Heart left ventricle (tissue), 16 donors: ENCODE data around the gene ZNF267. TPM values are rescaled to one million over a fixed set of nuclear protein-coding genes. Genes with fewer than 3 reads are reported as not detected.
"Not testable (repeated sequence)": the region's sequence is repeated elsewhere in the genome, so short reads cannot be mapped to it uniquely, and the experiment has no call there.

Experiments used
- ATAC-seq, 4 donors: fragments of 200-7000 bp; cut with Tn5 transposase; one replicate each; pipeline ENCODE4 v1.9.1; 2020 to 2022; ENCODE audit warnings: moderate library complexity in 4 of 4, mild to moderate bottlenecking in 3 of 4, moderate number of reproducible peaks in 1 of 4
- DNase-seq, 5 donors: peaks; one replicate each; pipeline ENCODE4 v3.0.0-alpha.2; 2020
- H3K27ac ChIP-seq, 12 donors: fragments of 200-600 bp; sonication (generic) in 4 of 12; one replicate each; pipeline versions ENCODE4 v1.5.0 to v1.8.0; 2016 to 2022; ENCODE audit warnings: mild to moderate bottlenecking in 2 of 12
- H3K27me3 ChIP-seq, 9 donors: fragments of 200-600 bp; sonication (generic) in 2 of 9; one replicate each; pipeline versions ENCODE4 v1.5.1 to v1.8.0; 2016 to 2022; ENCODE audit warnings: mild to moderate bottlenecking in 3 of 9
- H3K36me3 ChIP-seq, 9 donors: fragments of 200-600 bp; sonication (generic) in 2 of 9; one replicate each; pipeline versions ENCODE4 v1.5.0 to v1.8.0; 2018 to 2022; ENCODE audit warnings: mild to moderate bottlenecking in 2 of 9
- H3K4me1 ChIP-seq, 12 donors: fragments of 200-600 bp; sonication (generic) in 4 of 12; one replicate each; pipeline versions ENCODE4 v1.5.0 to v1.8.0; 2016 to 2022; ENCODE audit warnings: mild to moderate bottlenecking in 3 of 12
- H3K4me3 ChIP-seq, 12 donors: fragments of 200-600 bp; sonication (generic) in 4 of 12; one replicate each; pipeline versions ENCODE4 v1.5.0 to v1.8.0; 2017 to 2022; ENCODE audit warnings: mild to moderate bottlenecking in 9 of 12, moderate library complexity in 4 of 12
- H3K9me3 ChIP-seq, 12 donors: fragments of 200-600 bp; sonication (generic) in 4 of 12; one replicate each; pipeline versions ENCODE4 v1.5.0 to v1.8.0; 2016 to 2022; ENCODE audit warnings: mild to moderate bottlenecking in 1 of 12
- CTCF ChIP-seq, 12 donors: fragments of 200-600 bp; sonication (generic) in 4 of 12; IDR thresholded peaks; one replicate each; pipeline versions ENCODE4 v1.5.0 to v1.8.0; 2018 to 2022; ENCODE audit warnings: antibody characterized with exemption in 12 of 12, mild to moderate bottlenecking in 5 of 12
- POLR2A ChIP-seq, 2 donors: fragments of 450-650 bp; IDR thresholded peaks; one replicate each; pipeline ENCODE4 v1.6.1; 2017; ENCODE audit warnings: antibody characterized with exemption in 2 of 2, mild to moderate bottlenecking in 2 of 2, moderate library complexity in 2 of 2
- WGBS, 4 donors: extraction: QIAGEN DNeasy Blood & Tissue Kit in 2 of 4; methylation state at CpG; one replicate each; pipeline versions ENCODE4 v1.1.5 to v1.1.7; 2013 to 2018; 5-methylcytosine and 5-hydroxymethylcytosine counted together
- intact Hi-C, 10 donors: fragments of 100-400 bp; cut with DNase I; formaldehyde crosslinking; loops; one replicate each; pipeline versions ENCODE4 v1.11.1 to v1.14.2; 2022
- polyA plus RNA-seq, 2 donors: library from polyadenylated mRNA; stranded (reverse); fragments of 200-250 nt; gene quantifications; one replicate each; pipeline ENCODE4 v1.2.3, GENCODE V29; 2013
- total RNA-seq, 9 donors: library from RNA; depleted of rRNA in 2 of 9; stranded (reverse); fragments of >200 nt in 2 of 9; fragmentation: NEBNext Ultra II Directional in 3 of 9; extraction: Animal tissue kit (Norgen Biotek cat#: 25700) in 3 of 9; gene quantifications; one replicate each; pipeline versions ENCODE4 v1.1.0 to v1.2.4, GENCODE V29; 2016 to 2023
- donor health status: ischemic (EF 13 %, LVEDD 7.1; RV severe dilation, severe dysfunction).
- donor health status: healthy with polysubstance abuse.
- donor health status: DM: no; HTN: yes; CAD: no.
- donor health status: DM: no; HTN: no; CAD: no.
- donor health status: ischemic (EF 25% LVEDD 6.9; RV normal size, moderate dysfunction).
- donor health status: ischemic (EF 25% LVEDD 5.7; RV mildly dilated, moderate dysfunction).
- donor health status: healthy.
- donor health status: DM: yes; HTN: yes; CAD: no.
- donor health status: ischemic (EF 35%, LVEDD 5.7; RV mildly dilated, moderate dysfunction).
- donor health status: nonischemic (EF 11% LVEDD 7.7; RV severe dilation, severe dysfunction).
- donor health status: DM: yes; HTN: yes; CAD: no.
- donor health status: PGD.
- donor health status: ischemic (EF 29% LVEDD 5.4; RV normal size, mild dysfunction).
- donor health status: nonischemic (EF 23%, LVEDD 6.1; RV moderate dilation, normal function).

Gene ZNF267
- total and polyA plus RNA-seq, 11 donors, result 1.6 to 22.6 (median 5.3) TPM

- H3K27me3 ChIP-seq, result no peaks in the 10 kb centered on the region
- H3K4me1 ChIP-seq, result peaks cover 5 to 69% (median 29%) of the 10 kb centered on the region in 12 donors
- H3K36me3 ChIP-seq, result peaks cover 0 to 60% (median 7%) of the 10 kb centered on the region in 9 donors
- H3K4me3 ChIP-seq, result no peak overlapping the region
- ATAC-seq, result no peak
- TF ChIP-seq CTCF (IDR thresholded peaks at IDR 0.05), result no peak
- TF ChIP-seq POLR2A (IDR thresholded peaks at IDR 0.05), result no peak
- WGBS, 4 donors, result 19 to 33% (median 25%) methylated on average over 1 of the region's 1 CpG
- H3K9me3 ChIP-seq, result no peaks in the 10 kb centered on the region
- intact Hi-C loops, result loop anchor here in 8 of 10 donors (10.0 kb wide), 5 partner anchors 165 to 895 kb away; partner anchors contain the start of genes ARMC5 (in 2 of the 8), RUSF1 (in 2 of the 8) and HSD3B7 (in 1 of the 8)
- DNase-seq, result no peak
- peak overlapping the region in 5 of 12 donors; percentile 6 to 98 (median 12) for H3K27ac ChIP-seq
Observed at GRCh38 chr16:31879937-31880321, 6.3 kb downstream of the ZNF267 start.

GRCh38 chr16:31880322-31880979 is 6.8 kb downstream of the ZNF267 start:
- TF ChIP-seq POLR2A (IDR thresholded peaks at IDR 0.05) (no peak), CTCF (IDR thresholded peaks at IDR 0.05) (no peak)
- peaks cover 0 to 65% (median 12%) of the 10 kb centered on the region in 9 donors for H3K36me3 ChIP-seq
- intact Hi-C loops, result no loop called here
- H3K27ac ChIP-seq, result peak overlapping the region in 5 of 12 donors; percentile 6 to 98 (median 12)
- 22 to 39% (median 31%) methylated on average over 3 of the region's 3 CpGs for WGBS, 4 donors
- ATAC-seq (peak in 3 of 4 donors; percentile 67 to 91 (median 84)), DNase-seq (no peak)
- H3K4me3 ChIP-seq, result no peak overlapping the region
- peaks cover under 1 to 64% (median 24%) of the 10 kb centered on the region in 12 donors for H3K4me1 ChIP-seq
- no peaks in the 10 kb centered on the region for H3K27me3 ChIP-seq
- H3K9me3 ChIP-seq, result no peaks in the 10 kb centered on the region

GRCh38 chr16:31886227-31886626 is 12.6 kb downstream of the ZNF267 start:
- intact Hi-C loops, result no loop called here
- Histone ChIP-seq H3K27me3 (no peaks in the 10 kb centered on the region), H3K36me3 (peaks cover 0 to 88% (median 42%) of the 10 kb centered on the region in 9 donors), H3K4me1 (peaks cover 0 to 27% (median under 1%) of the 10 kb centered on the region in 12 donors), H3K9me3 (peaks cover 0 to 19% (median 0%) of the 10 kb centered on the region in 12 donors), H3K4me3 (no peak overlapping the region), H3K27ac (no peak overlapping the region)
- TF ChIP-seq CTCF (IDR thresholded peaks at IDR 0.05) (no peak), POLR2A (IDR thresholded peaks at IDR 0.05) (no peak)
- no peak for DNase-seq
- ATAC-seq, result no peak
- WGBS, 4 donors, result 93 to 98% (median 96%) methylated on average over 4 of the region's 4 CpGs

GRCh38 chr16:31888735-31889134 is 15.1 kb downstream of the ZNF267 start:
- H3K27ac ChIP-seq, result no peak overlapping the region
- H3K27me3 ChIP-seq, result no peaks in the 10 kb centered on the region
- TF ChIP-seq POLR2A (IDR thresholded peaks at IDR 0.05), result no peak
- TF ChIP-seq CTCF (IDR thresholded peaks at IDR 0.05), result no peak
- DNase-seq (no peak), ATAC-seq (no peak)
- H3K4me1 ChIP-seq, result peaks cover 0 to 23% (median 0%) of the 10 kb centered on the region in 12 donors
- H3K36me3 ChIP-seq, result peaks cover 0 to 94% (median 50%) of the 10 kb centered on the region in 9 donors
- no peak overlapping the region for H3K4me3 ChIP-seq
- intact Hi-C loops, result no loop called here
- peaks cover 0 to 25% (median 0%) of the 10 kb centered on the region in 12 donors for H3K9me3 ChIP-seq

- ATAC-seq, H3K27me3 ChIP-seq, H3K4me3 ChIP-seq, H3K27ac ChIP-seq, intact Hi-C loops, DNase-seq: not testable (repeated sequence)
- H3K9me3 ChIP-seq, result peaks cover 0 to 36% (median 8%) of the 10 kb centered on the region in 12 donors
- peaks cover 0 to 92% (median 44%) of the 10 kb centered on the region in 9 donors for H3K36me3 ChIP-seq
- WGBS, 4 donors, result 91 to 95% (median 93%) methylated on average over 4 of the region's 4 CpGs
- H3K4me1 ChIP-seq, result peaks cover 0 to 27% (median 0%) of the 10 kb centered on the region in 12 donors
Observed at GRCh38 chr16:31892111-31892510, 18.5 kb downstream of the ZNF267 start.
